BJ (cell line): ENCODE data around the gene VPS8. TPM values are rescaled to one million over a fixed set of nuclear protein-coding genes. Genes with fewer than 3 reads are reported as not detected.

Experiments
- CTCF ChIA-PET: fragments of 350-600 bp; formaldehyde crosslinking; extraction: SDS; loops from one replicate; lab custom pipeline; 2021; ENCODE audit warnings: antibody characterized with exemption, inconsistent platforms; lab: Yijun Ruan, JAX
- POLR2A ChIA-PET: fragments of 300-600 bp; sonication (Branson Sonifier 250); formaldehyde crosslinking; extraction: SDS; loops from one replicate; lab custom pipeline; 2021; ENCODE audit warnings: antibody characterized with exemption; lab: Charles Lee
- DNase-seq: peaks from one replicate; pipeline ENCODE4 v3.0.0-alpha.2; 2011; ENCODE audit warnings: low read depth
- H3K27me3 ChIP-seq: 2 replicates; pipeline ENCODE4 v1.6.0; 2011; ENCODE audit warnings: low read length; ENCODE audit not compliant: control insufficient read depth, insufficient read depth
- H3K36me3 ChIP-seq: 2 replicates; pipeline ENCODE4 v1.5.1; 2011; ENCODE audit warnings: low read length; ENCODE audit not compliant: control insufficient read depth, insufficient read depth
- H3K4me3 ChIP-seq: 2 replicates; pipeline ENCODE4 v1.5.1; 2011; ENCODE audit warnings: low read depth, mild to moderate bottlenecking, control low read depth, low read length
- polyA plus RNA-seq: library from polyadenylated mRNA; depleted of rRNA; stranded (reverse); fragments of >200 nt; gene quantifications from 2 replicates; pipeline ENCODE4 v1.2.3, GENCODE V29; 2011
- TF ChIP-seq, protein P1 (sequence below): IDR thresholded peaks from 2 replicates; pipeline ENCODE4 v1.5.1; 2011; ENCODE audit warnings: low read depth, mild to moderate bottlenecking, control low read depth, inconsistent platforms, low read length, moderate library complexity; ENCODE audit not compliant: insufficient read depth

The VPS8 gene
- polyA plus RNA-seq, 1 experiment, result 14.3 TPM

DNA sequence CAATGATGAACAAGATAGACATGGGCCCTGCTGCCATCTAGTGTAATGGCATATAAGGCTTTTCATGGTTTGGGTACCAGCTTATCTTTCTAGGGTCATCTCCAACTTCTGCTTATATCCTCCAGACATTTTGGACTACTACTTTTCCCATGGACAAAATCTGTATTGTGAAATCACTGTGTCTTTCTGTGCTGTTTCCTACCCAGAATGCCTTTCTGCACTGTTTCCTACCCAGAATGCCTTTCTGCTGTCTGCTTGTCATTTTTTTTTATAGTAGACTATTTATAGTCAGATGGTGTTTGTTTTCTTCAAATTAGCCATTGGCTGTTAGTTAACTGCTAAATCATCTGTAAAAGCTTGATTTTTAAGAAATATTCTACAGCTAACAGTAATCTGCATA is 20.1 kb downstream of the VPS8 start:
- H3K36me3 ChIP-seq, result peaks cover 5% of the 10 kb centered on the region
- CTCF ChIA-PET, result no interaction called here

DNA sequence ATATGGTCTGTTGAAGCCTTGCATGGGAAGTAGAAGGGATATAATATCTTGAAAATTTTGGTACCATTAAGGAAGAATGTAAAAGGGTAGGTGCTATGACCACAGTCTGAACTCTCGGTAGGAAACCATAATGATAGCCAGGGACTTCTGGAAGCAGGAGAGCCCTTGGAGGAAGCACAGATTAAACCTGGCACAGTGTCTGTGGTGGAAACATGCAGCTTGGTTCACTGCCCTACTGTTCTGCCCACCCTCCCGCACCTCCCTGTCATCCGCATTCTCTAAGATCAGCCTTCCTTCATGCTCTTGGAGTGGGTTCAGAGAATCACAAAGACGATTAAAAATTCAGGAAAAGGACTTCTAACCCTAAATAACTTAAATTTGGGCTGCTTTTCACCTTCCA is 20.9 kb downstream of the VPS8 start:
- Histone ChIP-seq H3K36me3 (peaks cover 5% of the 10 kb centered on the region), H3K27me3 (no peaks in the 10 kb centered on the region), H3K4me3 (no peak overlapping the region)
- no peak for DNase-seq
- TF ChIP-seq, protein P1, sequence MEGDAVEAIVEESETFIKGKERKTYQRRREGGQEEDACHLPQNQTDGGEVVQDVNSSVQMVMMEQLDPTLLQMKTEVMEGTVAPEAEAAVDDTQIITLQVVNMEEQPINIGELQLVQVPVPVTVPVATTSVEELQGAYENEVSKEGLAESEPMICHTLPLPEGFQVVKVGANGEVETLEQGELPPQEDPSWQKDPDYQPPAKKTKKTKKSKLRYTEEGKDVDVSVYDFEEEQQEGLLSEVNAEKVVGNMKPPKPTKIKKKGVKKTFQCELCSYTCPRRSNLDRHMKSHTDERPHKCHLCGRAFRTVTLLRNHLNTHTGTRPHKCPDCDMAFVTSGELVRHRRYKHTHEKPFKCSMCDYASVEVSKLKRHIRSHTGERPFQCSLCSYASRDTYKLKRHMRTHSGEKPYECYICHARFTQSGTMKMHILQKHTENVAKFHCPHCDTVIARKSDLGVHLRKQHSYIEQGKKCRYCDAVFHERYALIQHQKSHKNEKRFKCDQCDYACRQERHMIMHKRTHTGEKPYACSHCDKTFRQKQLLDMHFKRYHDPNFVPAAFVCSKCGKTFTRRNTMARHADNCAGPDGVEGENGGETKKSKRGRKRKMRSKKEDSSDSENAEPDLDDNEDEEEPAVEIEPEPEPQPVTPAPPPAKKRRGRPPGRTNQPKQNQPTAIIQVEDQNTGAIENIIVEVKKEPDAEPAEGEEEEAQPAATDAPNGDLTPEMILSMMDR, result no peak
- ChIA-PET CTCF (no interaction called here), POLR2A (no interaction called here)

More for the DNA sequence above, 20.1 kb downstream of the VPS8 start:
- H3K4me3 ChIP-seq, result no peak overlapping the region
- POLR2A ChIA-PET, result no interaction called here
- DNase-seq, result no peak
- H3K27me3 ChIP-seq, result no peaks in the 10 kb centered on the region
- TF ChIP-seq, protein P1, result no peak

DNA sequence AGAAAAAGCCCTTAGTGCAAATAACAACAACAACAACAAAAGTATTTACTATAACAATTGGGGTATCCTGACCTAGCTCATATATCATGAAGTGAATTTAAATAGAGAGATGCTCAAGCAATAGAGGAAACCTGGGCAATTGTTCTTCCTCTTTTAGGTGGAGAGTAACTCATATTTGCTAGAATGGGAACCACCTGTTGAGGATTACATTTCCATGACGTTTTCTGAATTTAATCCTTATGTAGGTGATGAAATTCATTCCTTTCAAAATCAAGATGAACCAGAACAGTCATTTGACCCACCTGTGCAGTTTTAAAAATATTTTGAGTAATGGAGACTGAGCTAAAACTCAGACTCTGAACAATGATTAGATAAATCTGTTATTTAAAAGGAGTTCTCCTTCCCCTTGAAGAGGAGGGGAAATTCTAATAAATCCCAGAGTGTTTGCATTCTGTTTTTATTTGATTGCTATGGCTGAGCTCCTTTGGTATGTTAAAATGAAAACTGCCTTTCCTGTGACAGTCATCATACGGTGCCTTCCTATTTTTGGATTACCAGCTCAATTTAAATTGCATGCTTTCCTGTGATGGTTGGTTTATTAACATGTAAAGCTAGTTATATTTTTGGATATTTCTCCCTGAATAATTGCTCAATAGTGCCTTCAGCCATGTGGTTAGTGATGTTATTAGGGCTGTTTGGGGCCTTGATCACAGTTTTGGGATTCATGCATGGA is 24.3 kb downstream of the VPS8 start:
- H3K36me3 ChIP-seq, result peaks cover 5% of the 10 kb centered on the region
- TF ChIP-seq, protein P1, result no peak
- no peak for DNase-seq
- CTCF ChIA-PET, result interaction anchor here (0.7 to 1.2 kb wide), 2 partner anchors 9 to 1101 kb away, joined by 3 read pairs; no protein-coding TSS in a partner anchor
- POLR2A ChIA-PET, result no interaction called here
- H3K4me3 ChIP-seq, result no peak overlapping the region
- no peaks in the 10 kb centered on the region for H3K27me3 ChIP-seq

DNA sequence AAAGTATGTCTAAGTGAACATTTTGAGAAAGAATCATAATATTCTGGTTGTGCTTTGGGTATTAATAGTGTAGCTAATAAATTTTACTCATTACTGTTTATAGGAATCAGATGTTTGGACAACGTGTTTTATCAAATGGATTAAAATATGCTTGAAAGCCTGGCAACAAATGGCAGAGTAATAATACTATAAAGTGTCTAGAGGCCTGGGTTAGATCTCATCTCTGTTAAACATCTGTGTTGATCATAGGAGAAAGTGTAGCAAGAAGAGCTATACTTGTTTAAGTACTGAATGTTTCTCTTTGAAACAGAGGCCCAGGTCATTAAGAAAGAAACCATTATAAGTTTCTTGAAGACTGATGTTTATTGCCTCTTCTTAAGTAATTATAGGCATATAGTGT is 30.5 kb downstream of the VPS8 start:
- DNase-seq, result no peak
- no peaks in the 10 kb centered on the region for H3K27me3 ChIP-seq
- H3K4me3 ChIP-seq, result no peak overlapping the region
- POLR2A ChIA-PET, result no interaction called here
- TF ChIP-seq, protein P1, result no peak
- no peaks in the 10 kb centered on the region for H3K36me3 ChIP-seq
- CTCF ChIA-PET, result no interaction called here

DNA sequence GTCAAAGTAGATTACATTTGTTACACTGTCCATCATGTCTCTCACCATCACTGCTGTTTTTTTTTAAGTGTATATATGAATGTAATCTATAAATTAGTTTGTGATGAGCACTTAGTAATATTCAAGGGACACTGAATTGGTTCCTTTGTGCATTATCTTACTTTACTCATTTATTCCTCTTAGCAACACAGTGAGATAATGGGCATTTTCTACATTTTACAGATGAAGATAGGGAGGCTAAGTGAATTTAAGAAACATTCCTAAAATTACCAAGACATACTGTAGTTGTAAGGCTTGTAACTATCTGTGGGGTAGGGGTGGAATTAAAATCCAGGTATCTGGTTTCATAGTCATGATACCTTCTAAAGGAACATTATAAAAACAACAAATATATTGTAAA is 33.9 kb downstream of the VPS8 start:
- H3K36me3 ChIP-seq, result no peaks in the 10 kb centered on the region; the same call in 1 of the 2 replicates
- POLR2A ChIA-PET, result no interaction called here
- TF ChIP-seq, protein P1, result no peak
- no peaks in the 10 kb centered on the region for H3K27me3 ChIP-seq
- CTCF ChIA-PET, result interaction anchor here (0.9 to 1.2 kb wide), 2 partner anchors 9 to 10 kb away, joined by 3 read pairs; no protein-coding TSS in a partner anchor
- DNase-seq, result no peak
- no peak overlapping the region for H3K4me3 ChIP-seq
